Left lung (tissue), 10 donors: Measurements from ENCODE around the gene CDK14. TPM values are rescaled to one million over a fixed set of nuclear protein-coding genes. Genes with fewer than 3 reads are reported as not detected.

ENCODE experiments used
- ATAC-seq: fragments of 200-7000 bp; cut with Tn5 transposase; one replicate; pipeline ENCODE4 v1.9.1; 2020; ENCODE audit warnings: moderate library complexity
- DNase-seq, 4 donors: peaks; one replicate each; pipeline ENCODE4 v3.0.0-alpha.2; 2013 to 2020
- H3K27ac ChIP-seq, 2 donors: fragments of 200-600 bp; sonication (generic) in 1 of 2; one replicate each; pipeline versions ENCODE4 v1.5.0 to v1.8.0; 2020 to 2021
- H3K27me3 ChIP-seq, 2 donors: fragments of 200-600 bp; sonication (generic) in 1 of 2; one replicate each; pipeline versions ENCODE4 v1.5.0 to v1.8.0; 2020 to 2021
- H3K36me3 ChIP-seq, 2 donors: fragments of 200-600 bp; sonication (generic) in 1 of 2; one replicate each; pipeline versions ENCODE4 v1.5.0 to v1.8.0; 2020 to 2021
- H3K4me1 ChIP-seq, 2 donors: fragments of 200-600 bp; one replicate each; pipeline ENCODE4 v1.8.0; 2021
- H3K4me3 ChIP-seq, 2 donors: fragments of 200-600 bp; sonication (generic) in 1 of 2; one replicate each; pipeline versions ENCODE4 v1.5.0 to v1.8.0; 2020 to 2021; ENCODE audit warnings: mild to moderate bottlenecking in 1 of 2
- H3K9me3 ChIP-seq, 2 donors: fragments of 200-600 bp; sonication (generic) in 1 of 2; one replicate each; pipeline versions ENCODE4 v1.5.0 to v1.8.0; 2020 to 2021
- CTCF ChIP-seq, 2 donors: fragments of 200-600 bp; sonication (generic) in 1 of 2; IDR thresholded peaks; one replicate each; pipeline versions ENCODE4 v1.5.0 to v1.8.0; 2021; ENCODE audit warnings: antibody characterized with exemption in 2 of 2
- intact Hi-C, 2 donors: fragments of 100-400 bp; cut with DNase I; formaldehyde crosslinking; loops; one replicate each; pipeline versions ENCODE4 v1.11.2 to v1.14.2; 2022
- polyA plus RNA-seq, 6 donors: library from polyadenylated mRNA; unstranded; fragments of 120-200 nt; gene quantifications; one replicate each; pipeline ENCODE4 v1.2.1, GENCODE V29; 2013; ENCODE audit not compliant: insufficient read length in 6 of 6
- total RNA-seq, 2 donors: library from RNA; stranded (reverse); fragmentation: NEBNext Ultra II Directional; extraction: Animal tissue kit (Norgen Biotek cat#: 25700); gene quantifications; one replicate each; pipeline ENCODE4 v1.2.1, GENCODE V29; 2021
- donor health status: DM: no; HTN: yes; CAD: no.
- donor health status: DM: no; HTN: no; CAD: no.

Gene CDK14
- total and polyA plus RNA-seq, 8 donors: 24.1 to 45.1 (median 30.0) TPM

- DNase-seq (no peak), ATAC-seq (no peak)
These were observed 320.2 kb downstream of the CDK14 start for GRCh38 chr7:90916319-90916718.

GRCh38 chr7:90917539-90917938, 321.4 kb downstream of the CDK14 start:
- no peak overlapping the region for H3K4me3 ChIP-seq
- intact Hi-C loops: no loop called here
- no peak for DNase-seq

More at GRCh38 chr7:90916319-90916718, 320.2 kb downstream of the CDK14 start:
- TF ChIP-seq CTCF (IDR thresholded peaks at IDR 0.05): no peak
- H3K27me3 ChIP-seq: no peaks in the 10 kb centered on the region
- H3K36me3 ChIP-seq: no peaks in the 10 kb centered on the region
- H3K27ac ChIP-seq: no peak overlapping the region
- intact Hi-C loops: no loop called here
- no peak overlapping the region for H3K4me3 ChIP-seq
- no peaks in the 10 kb centered on the region for H3K9me3 ChIP-seq
- no peaks in the 10 kb centered on the region for H3K4me1 ChIP-seq

GRCh38 chr7:90918303-90918702, 322.2 kb downstream of the CDK14 start:
- no peaks in the 10 kb centered on the region for H3K27me3 ChIP-seq
- H3K4me1 ChIP-seq: no peaks in the 10 kb centered on the region
- DNase-seq (no peak), ATAC-seq (no peak)
- no peak overlapping the region for H3K4me3 ChIP-seq
- TF ChIP-seq CTCF (IDR thresholded peaks at IDR 0.05): no peak
- no peak overlapping the region for H3K27ac ChIP-seq
- H3K9me3 ChIP-seq: no peaks in the 10 kb centered on the region
- intact Hi-C loops: no loop called here
- no peaks in the 10 kb centered on the region for H3K36me3 ChIP-seq

More at GRCh38 chr7:90917539-90917938, 321.4 kb downstream of the CDK14 start:
- Histone ChIP-seq H3K4me1 (no peaks in the 10 kb centered on the region), H3K27ac (no peak overlapping the region), H3K9me3 (no peaks in the 10 kb centered on the region), H3K36me3 (no peaks in the 10 kb centered on the region), H3K27me3 (no peaks in the 10 kb centered on the region)
- no peak for ATAC-seq
- no peak for TF ChIP-seq CTCF (IDR thresholded peaks at IDR 0.05)

- TF ChIP-seq CTCF (IDR thresholded peaks at IDR 0.05): no peak
- H3K36me3 ChIP-seq: no peaks in the 10 kb centered on the region
- DNase-seq: no peak
- H3K4me1 ChIP-seq: no peaks in the 10 kb centered on the region
- no peak overlapping the region for H3K27ac ChIP-seq
- ATAC-seq: no peak
- no peak overlapping the region for H3K4me3 ChIP-seq
- no peaks in the 10 kb centered on the region for H3K9me3 ChIP-seq
- intact Hi-C loops: no loop called here
- no peaks in the 10 kb centered on the region for H3K27me3 ChIP-seq
These were observed 323.7 kb downstream of the CDK14 start for GRCh38 chr7:90919816-90920215.

GRCh38 chr7:90920336-90920735, 324.2 kb downstream of the CDK14 start:
- DNase-seq (no peak), ATAC-seq (no peak)
- TF ChIP-seq CTCF (IDR thresholded peaks at IDR 0.05): no peak
- Histone ChIP-seq H3K27me3 (no peaks in the 10 kb centered on the region), H3K4me3 (no peak overlapping the region), H3K4me1 (no peaks in the 10 kb centered on the region), H3K27ac (no peak overlapping the region), H3K9me3 (no peaks in the 10 kb centered on the region), H3K36me3 (no peaks in the 10 kb centered on the region)
- intact Hi-C loops: no loop called here
